Measurements from ENCODE around the gene ADM2.

DNA sequence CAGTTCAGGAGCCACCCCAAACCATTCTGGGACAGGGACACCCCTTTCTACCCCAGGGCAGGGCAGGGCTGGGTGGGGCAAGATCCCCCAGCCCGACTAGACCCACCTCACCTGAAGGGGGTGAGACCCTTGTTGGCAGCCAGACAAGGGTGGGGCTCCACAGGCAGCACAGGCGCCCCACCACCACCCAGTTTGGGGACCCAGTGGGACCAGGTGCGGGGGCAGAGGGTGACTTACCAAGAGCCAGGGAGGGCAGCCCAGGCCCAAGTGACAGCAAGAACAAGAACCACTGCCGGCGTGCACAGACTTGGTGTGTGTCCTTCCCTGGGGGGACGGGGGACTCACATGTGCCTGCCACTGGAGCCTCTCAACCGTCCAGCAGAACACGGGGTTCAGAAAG lies 2.2 kb downstream of the ADM2 start:
- TF ChIP-seq, protein P1, sequence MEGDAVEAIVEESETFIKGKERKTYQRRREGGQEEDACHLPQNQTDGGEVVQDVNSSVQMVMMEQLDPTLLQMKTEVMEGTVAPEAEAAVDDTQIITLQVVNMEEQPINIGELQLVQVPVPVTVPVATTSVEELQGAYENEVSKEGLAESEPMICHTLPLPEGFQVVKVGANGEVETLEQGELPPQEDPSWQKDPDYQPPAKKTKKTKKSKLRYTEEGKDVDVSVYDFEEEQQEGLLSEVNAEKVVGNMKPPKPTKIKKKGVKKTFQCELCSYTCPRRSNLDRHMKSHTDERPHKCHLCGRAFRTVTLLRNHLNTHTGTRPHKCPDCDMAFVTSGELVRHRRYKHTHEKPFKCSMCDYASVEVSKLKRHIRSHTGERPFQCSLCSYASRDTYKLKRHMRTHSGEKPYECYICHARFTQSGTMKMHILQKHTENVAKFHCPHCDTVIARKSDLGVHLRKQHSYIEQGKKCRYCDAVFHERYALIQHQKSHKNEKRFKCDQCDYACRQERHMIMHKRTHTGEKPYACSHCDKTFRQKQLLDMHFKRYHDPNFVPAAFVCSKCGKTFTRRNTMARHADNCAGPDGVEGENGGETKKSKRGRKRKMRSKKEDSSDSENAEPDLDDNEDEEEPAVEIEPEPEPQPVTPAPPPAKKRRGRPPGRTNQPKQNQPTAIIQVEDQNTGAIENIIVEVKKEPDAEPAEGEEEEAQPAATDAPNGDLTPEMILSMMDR (IDR thresholded peaks at IDR 0.05) = no peak
- TF ChIP-seq POLR2AphosphoS5 (IDR thresholded peaks at IDR 0.05) (no peak), POLR2A (IDR thresholded peaks at IDR 0.05; ENCODE audit: low read depth) (no peak)

All from esophagus muscularis mucosa (tissue), 3 donors.